ENCODE data around the gene CD2.

GRCh38 chr1:116720364-116721038 lies 33.7 kb upstream of the CD2 start:
- TF ChIP-seq POLR2A (IDR thresholded peaks at IDR 0.05): no peak
- no peak for TF ChIP-seq CTCF (IDR thresholded peaks at IDR 0.05)

Measured in thyroid gland (tissue), 4 donors.